Measurements from ENCODE around the gene FRYL.

DNA sequence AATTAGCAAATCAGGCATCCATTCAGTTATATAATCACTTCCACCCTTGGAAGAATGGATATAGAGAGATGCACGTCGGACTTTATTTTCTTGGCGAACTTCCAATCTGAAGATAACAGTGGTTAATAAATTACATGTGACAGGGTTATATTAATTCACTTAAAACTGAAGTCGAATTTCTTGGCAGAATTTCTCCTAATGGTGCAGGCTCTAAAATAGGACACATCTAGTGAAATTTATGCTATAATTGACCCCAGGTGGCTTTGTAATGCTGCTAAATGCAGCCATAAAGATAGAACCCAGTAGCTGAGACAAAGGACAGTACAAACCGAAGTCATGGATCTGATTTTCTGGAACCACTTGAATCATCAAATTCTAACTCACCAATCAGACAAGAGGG lies 317.7 kb downstream of the FRYL start:
- no peak for TF ChIP-seq CTCF (IDR thresholded peaks at IDR 0.05 in 4 of 5, conservative IDR thresholded peaks at IDR 0.05 in 1 of 5)
- no peak for TF ChIP-seq POLR2A (IDR thresholded peaks at IDR 0.05)
